Activated CD8-positive, alpha-beta memory T cell treated with anti-CD3 and anti-CD28 coated beads, Interleukin-2, amount 10 ng/mL, durations not matched to agents 7 days and 5 days (primary cell): ENCODE data around the gene CRYL1. TPM values are rescaled to one million over a fixed set of nuclear protein-coding genes. Genes with fewer than 3 reads are reported as not detected.
A peak's percentile ranks its signal among the peaks of the same experiment; 100 is the strongest.

ENCODE experiments used
- ATAC-seq: fragments of 150-1000 bp; cut with Tn5 transposase; one replicate; pipeline ENCODE4 v1.10.0; 2021; ENCODE audit warnings: moderate library complexity
- CTCF ChIA-PET: fragments of 350-600 bp; sonication (Branson Sonifier 250); formaldehyde crosslinking; loops from one replicate; lab custom pipeline; 2021; ENCODE audit warnings: antibody characterized with exemption; lab: Charles Lee
- DNase-seq: peaks from one replicate; pipeline ENCODE4 v3.0.0-alpha.2; 2020
- H3K27ac Mint-ChIP-seq: one replicate; pipeline ENCODE4 v1.8.0; 2021; ENCODE audit warnings: mild to moderate bottlenecking, mixed read lengths
- H3K27me3 Mint-ChIP-seq: one replicate; pipeline ENCODE4 v1.8.0; 2021; ENCODE audit warnings: mixed read lengths
- H3K36me3 Mint-ChIP-seq: one replicate; pipeline ENCODE4 v1.8.0; 2021; ENCODE audit warnings: mild to moderate bottlenecking, mixed read lengths
- H3K4me1 Mint-ChIP-seq: one replicate; pipeline ENCODE4 v1.8.0; 2021; ENCODE audit warnings: mixed read lengths
- H3K4me3 Mint-ChIP-seq: one replicate; pipeline ENCODE4 v1.8.0; 2021; ENCODE audit warnings: mild to moderate bottlenecking, moderate library complexity, mixed read lengths
- H3K9me3 Mint-ChIP-seq: one replicate; pipeline ENCODE4 v1.8.0; 2022; ENCODE audit warnings: low read depth, mixed read lengths
- total RNA-seq, 2 experiments: library from RNA; stranded (reverse); gene quantifications; one replicate each; pipeline ENCODE4 v1.2.3, GENCODE V29; 2021

CRYL1 gene
- total RNA-seq: 10 to 100 TPM; 11.3 to 13.1 TPM

GRCh38 chr13:20525601-20526544 lies at the start of gene CRYL1:
TSS of gene CRYL1 (minus strand) at chr13:20525857. CDS start at chr13:20525794, 63 bp downstream.
- Mint-ChIP-seq H3K27ac (peak within 1 kb of the TSS; percentile 87), H3K36me3 (peaks cover 3% of the 10 kb centered on the region), H3K4me3 (peak within 1 kb of the TSS; percentile 80), H3K4me1 (peaks cover 28% of the 10 kb centered on the region), H3K9me3 (peaks cover 5% of the 10 kb centered on the region), H3K27me3 (no peaks in the 10 kb centered on the region)
- CTCF ChIA-PET: interaction anchor here (0.6 to 1.4 kb wide), 2 partner anchors 11 to 31 kb away, joined by 3 to 4 read pairs; no protein-coding TSS in a partner anchor
- DNase-seq: peak; percentile 78
- ATAC-seq: peak; percentile 94

GRCh38 chr13:20573636-20574035 lies 48.0 kb upstream of the CRYL1 start:
- peaks cover 3% of the 10 kb centered on the region for H3K4me1 Mint-ChIP-seq
- peaks cover 19% of the 10 kb centered on the region for H3K36me3 Mint-ChIP-seq
- H3K9me3 Mint-ChIP-seq: no peaks in the 10 kb centered on the region
- no peaks in the 10 kb centered on the region for H3K27me3 Mint-ChIP-seq
- ATAC-seq (no peak), DNase-seq (no peak)
- H3K4me3 Mint-ChIP-seq: no peak overlapping the region
- no peak overlapping the region for H3K27ac Mint-ChIP-seq
- CTCF ChIA-PET: interaction anchor here (1.1 kb wide), 1 partner anchor 82 kb away, joined by 3 read pairs; no protein-coding TSS in a partner anchor

DNA sequence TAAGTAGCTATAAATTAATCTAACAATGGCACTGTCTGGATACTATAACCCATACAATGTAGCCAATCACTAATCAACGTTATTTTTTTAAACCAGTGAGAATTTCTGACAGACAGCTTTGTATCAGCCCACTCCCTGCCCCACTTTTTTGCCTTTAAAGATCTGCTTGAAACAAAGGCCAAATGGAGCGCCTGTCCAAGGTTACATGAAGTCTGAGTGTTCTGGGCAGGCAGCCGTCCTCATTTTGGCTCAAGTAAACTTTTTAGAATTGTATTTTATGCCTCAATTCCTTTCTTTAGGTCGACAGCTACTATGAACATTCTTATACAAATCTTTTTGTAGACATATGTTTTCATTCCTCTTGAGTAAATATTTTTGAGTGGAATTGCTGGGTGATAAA lies 47.5 kb upstream of the CRYL1 start:
- Mint-ChIP-seq H3K27me3 (no peaks in the 10 kb centered on the region), H3K36me3 (peaks cover 17% of the 10 kb centered on the region), H3K27ac (no peak overlapping the region), H3K4me3 (no peak overlapping the region), H3K9me3 (no peaks in the 10 kb centered on the region), H3K4me1 (peaks cover 4% of the 10 kb centered on the region)
- ATAC-seq: no peak
- CTCF ChIA-PET: no interaction called here
- DNase-seq: no peak

GRCh38 chr13:20571676-20572075 lies 46.0 kb upstream of the CRYL1 start:
- DNase-seq: no peak
- no peak overlapping the region for H3K4me3 Mint-ChIP-seq
- CTCF ChIA-PET: interaction anchor here (1.6 kb wide), 1 partner anchor 18 kb away, joined by 4 read pairs; no protein-coding TSS in a partner anchor

DNA sequence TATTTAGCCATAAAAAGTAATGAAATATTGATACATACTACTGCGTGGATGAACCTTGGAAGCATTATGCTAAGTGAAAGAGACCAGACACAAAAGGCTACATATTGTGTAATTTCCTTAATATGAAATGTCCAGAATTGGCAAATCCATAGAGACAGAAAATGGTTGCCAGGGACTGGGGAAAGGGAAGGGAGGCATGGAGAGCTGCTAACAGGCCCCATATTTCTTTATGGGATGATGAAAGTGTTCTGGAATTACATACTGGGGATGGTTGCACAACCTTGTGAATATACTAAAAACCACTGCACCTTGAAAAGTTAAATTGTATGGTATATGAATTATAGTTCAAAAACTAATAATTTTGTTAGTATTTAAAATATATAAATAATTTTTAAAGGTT lies 44.9 kb upstream of the CRYL1 start:
- no peak for ATAC-seq

More at GRCh38 chr13:20571676-20572075, 46.0 kb upstream of the CRYL1 start:
- no peak for ATAC-seq
- H3K27ac Mint-ChIP-seq: no peak overlapping the region
- peaks cover 13% of the 10 kb centered on the region for H3K4me1 Mint-ChIP-seq
- no peaks in the 10 kb centered on the region for H3K9me3 Mint-ChIP-seq
- no peaks in the 10 kb centered on the region for H3K27me3 Mint-ChIP-seq
- H3K36me3 Mint-ChIP-seq: peaks cover 10% of the 10 kb centered on the region

DNA sequence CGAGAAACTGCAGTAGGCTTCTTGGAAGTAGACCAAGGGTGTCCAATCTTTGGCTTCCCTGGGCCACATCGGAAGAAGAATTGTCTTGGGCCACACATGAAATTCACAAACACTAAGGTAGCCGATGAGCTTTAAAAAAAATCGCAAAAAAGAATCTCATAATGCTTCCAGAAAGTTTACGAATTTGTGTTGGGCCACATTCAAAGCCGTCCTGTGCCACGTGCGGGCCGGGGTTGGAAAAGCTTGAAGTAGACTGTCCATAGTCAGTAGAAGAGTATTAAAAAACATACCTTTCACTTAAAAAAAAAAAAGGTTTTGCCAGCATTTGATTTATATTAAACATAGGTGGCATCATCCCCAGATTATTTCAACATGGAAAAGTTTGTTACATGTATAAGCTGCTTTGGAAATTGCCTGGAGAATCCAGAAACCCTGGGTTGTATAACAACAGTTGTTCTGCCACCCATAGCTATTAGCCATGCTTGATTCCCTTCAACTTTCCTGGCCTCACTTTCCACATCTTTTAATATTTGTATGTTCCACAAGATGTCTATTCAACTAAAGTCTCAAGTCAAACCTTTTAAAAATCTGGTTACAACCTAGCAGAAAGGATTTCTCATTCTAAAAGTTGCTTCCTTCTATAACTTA lies 42.3 kb upstream of the CRYL1 start:
- ATAC-seq: no peak
- CTCF ChIA-PET: interaction anchor here (1.0 to 1.4 kb wide), 2 partner anchors 75 to 135 kb away, joined by 3 read pairs; no protein-coding TSS in a partner anchor
- Mint-ChIP-seq H3K36me3 (peaks cover 15% of the 10 kb centered on the region), H3K27ac (peak overlapping the region; percentile 76), H3K27me3 (no peaks in the 10 kb centered on the region), H3K9me3 (peaks cover 3% of the 10 kb centered on the region), H3K4me3 (peak overlapping the region; percentile 86), H3K4me1 (peaks cover 22% of the 10 kb centered on the region)
- DNase-seq: no peak

More for the DNA sequence above, 44.9 kb upstream of the CRYL1 start:
- Mint-ChIP-seq H3K27ac (no peak overlapping the region), H3K4me1 (peaks cover 20% of the 10 kb centered on the region), H3K27me3 (no peaks in the 10 kb centered on the region), H3K9me3 (no peaks in the 10 kb centered on the region), H3K4me3 (no peak overlapping the region), H3K36me3 (peaks cover 5% of the 10 kb centered on the region)
- CTCF ChIA-PET: no interaction called here
- DNase-seq: no peak

- peak; percentile 92 for ATAC-seq
These were observed 41.5 kb upstream of the CRYL1 start, which contains the start of gene IFT88 for GRCh38 chr13:20566898-20567874. TSS of gene IFT88 (plus strand) at chr13:20567157. CDS start at chr13:20574386, 7,229 bp downstream.

DNA sequence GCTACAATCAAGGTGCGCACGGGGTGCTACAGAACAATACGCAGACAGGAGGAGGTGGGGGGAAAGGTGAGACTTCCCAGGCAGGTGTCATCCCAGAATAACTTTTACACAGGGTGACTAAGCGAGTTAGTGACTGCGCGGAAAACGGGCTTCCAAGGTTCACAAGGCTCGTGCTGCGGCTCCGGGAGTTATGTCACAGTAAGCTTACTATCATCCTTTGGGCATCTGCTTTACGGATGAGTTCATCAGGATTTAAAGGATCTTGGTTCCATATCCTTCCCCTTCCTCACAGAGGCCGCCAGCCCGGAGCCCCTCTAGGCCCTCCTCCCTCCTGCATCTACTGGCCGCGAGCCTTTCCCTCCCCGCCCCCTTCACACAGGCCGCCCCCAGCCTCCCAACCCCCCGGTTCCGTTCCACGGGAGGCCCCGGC lies 40.8 kb upstream of the CRYL1 start:
- peaks cover 3% of the 10 kb centered on the region for H3K9me3 Mint-ChIP-seq
- CTCF ChIA-PET: no interaction called here
- peak; percentile 70 for ATAC-seq

More at GRCh38 chr13:20566898-20567874, 41.5 kb upstream of the CRYL1 start, which contains the start of gene IFT88:
- Mint-ChIP-seq H3K9me3 (peaks cover 3% of the 10 kb centered on the region), H3K4me1 (peaks cover 22% of the 10 kb centered on the region), H3K36me3 (peaks cover 14% of the 10 kb centered on the region), H3K27ac (peak within 1 kb of the TSS; percentile 85), H3K4me3 (peak within 1 kb of the TSS; percentile 86), H3K27me3 (no peaks in the 10 kb centered on the region)
- CTCF ChIA-PET: interaction anchor here (1.4 kb wide), 1 partner anchor 136 kb away, joined by 3 read pairs; no protein-coding TSS in a partner anchor
- DNase-seq: peak; percentile 88

GRCh38 chr13:20565115-20565736 lies 39.6 kb upstream of the CRYL1 start:
- ATAC-seq (no peak), DNase-seq (no peak)
- Mint-ChIP-seq H3K4me3 (peak overlapping the region; percentile 30), H3K27ac (no peak overlapping the region), H3K4me1 (peaks cover 19% of the 10 kb centered on the region), H3K27me3 (no peaks in the 10 kb centered on the region), H3K36me3 (peaks cover 14% of the 10 kb centered on the region), H3K9me3 (peaks cover 3% of the 10 kb centered on the region)
- CTCF ChIA-PET: interaction anchor here (0.6 kb wide), 1 partner anchor 632 kb away, joined by 3 read pairs; no protein-coding TSS in a partner anchor

More for the DNA sequence above, 40.8 kb upstream of the CRYL1 start:
- Mint-ChIP-seq H3K4me3 (peak overlapping the region; percentile 86), H3K4me1 (peaks cover 21% of the 10 kb centered on the region), H3K27me3 (no peaks in the 10 kb centered on the region), H3K36me3 (peaks cover 14% of the 10 kb centered on the region), H3K27ac (peak overlapping the region; percentile 85)
- no peak for DNase-seq

DNA sequence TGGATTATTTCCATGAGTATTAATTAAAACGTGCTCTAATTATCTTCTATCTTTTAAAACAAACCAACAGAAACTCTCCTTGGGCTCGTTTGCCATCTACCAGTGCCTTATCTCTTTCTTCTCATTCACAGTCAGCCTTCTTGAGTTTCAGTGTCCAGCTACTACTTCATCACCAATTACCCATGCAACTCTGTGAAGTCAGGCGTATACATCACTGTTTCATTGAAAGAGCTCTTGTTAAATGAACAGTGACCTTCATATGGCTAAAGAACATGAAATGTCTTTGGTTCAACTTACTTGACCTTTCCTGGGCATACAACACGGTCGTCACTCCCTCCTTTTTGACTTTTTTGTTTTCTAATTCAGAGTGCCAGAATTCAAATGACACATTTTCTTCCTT lies 36.1 kb upstream of the CRYL1 start:
- H3K27ac Mint-ChIP-seq: no peak overlapping the region
- no peak for DNase-seq
- no peak for ATAC-seq
- no peaks in the 10 kb centered on the region for H3K27me3 Mint-ChIP-seq
- H3K4me3 Mint-ChIP-seq: no peak overlapping the region
- peaks cover 14% of the 10 kb centered on the region for H3K36me3 Mint-ChIP-seq
- H3K4me1 Mint-ChIP-seq: peaks cover 9% of the 10 kb centered on the region
- H3K9me3 Mint-ChIP-seq: peaks cover 3% of the 10 kb centered on the region
- CTCF ChIA-PET: no interaction called here

GRCh38 chr13:20559659-20560356 lies 34.2 kb upstream of the CRYL1 start:
- no peaks in the 10 kb centered on the region for H3K9me3 Mint-ChIP-seq
- CTCF ChIA-PET: no interaction called here
- no peak for DNase-seq
- no peaks in the 10 kb centered on the region for H3K4me1 Mint-ChIP-seq
- H3K27ac Mint-ChIP-seq: no peak overlapping the region
- H3K36me3 Mint-ChIP-seq: peaks cover 6% of the 10 kb centered on the region
- no peaks in the 10 kb centered on the region for H3K27me3 Mint-ChIP-seq
- ATAC-seq: no peak
- no peak overlapping the region for H3K4me3 Mint-ChIP-seq
